Neural progenitor cell (in vitro differentiated cells): ENCODE data around the gene MSI1.

Experiments used
- CTCF ChIP-seq: fragments of 200-600 bp; sonication (generic); IDR thresholded peaks from 2 replicates; pipeline ENCODE4 v1.5.1; 2017; ENCODE audit warnings: antibody characterized with exemption, mild to moderate bottlenecking
- EZH2 ChIP-seq: fragments of 200-600 bp; sonication (generic); IDR thresholded peaks from 2 replicates; pipeline ENCODE4 v1.6.1; 2017; ENCODE audit warnings: antibody characterized with exemption, mild to moderate bottlenecking, moderate library complexity

- no peak for TF ChIP-seq CTCF
- no peak for TF ChIP-seq EZH2
These were observed 40.7 kb downstream of the MSI1 start for GRCh38 chr12:120328228-120328627.
